Left ventricle myocardium inferior (tissue), 1 donor: Measurements from ENCODE around the gene BSG. TPM values are rescaled to one million over a fixed set of nuclear protein-coding genes. Genes with fewer than 3 reads are reported as not detected.
"Not testable (repeated sequence)": the region's sequence is repeated elsewhere in the genome, so short reads cannot be mapped to it uniquely, and the experiment has no call there.

Experiments used
- DNase-seq: peaks from one replicate; pipeline ENCODE4 v3.0.0-alpha.2; 2020
- H3K27ac ChIP-seq: fragments of 200-600 bp; replicated peaks from 2 replicates; pipeline ENCODE4 v1.8.0; 2021
- H3K27me3 ChIP-seq: fragments of 200-600 bp; 2 replicates; pipeline ENCODE4 v1.8.0; 2021; ENCODE audit warnings: low read depth
- H3K36me3 ChIP-seq: fragments of 200-600 bp; 2 replicates; pipeline ENCODE4 v1.8.0; 2021
- H3K4me1 ChIP-seq: fragments of 200-600 bp; 2 replicates; pipeline ENCODE4 v1.8.0; 2021
- H3K4me3 ChIP-seq: fragments of 200-600 bp; 2 replicates; pipeline ENCODE4 v1.8.0; 2021; ENCODE audit warnings: mild to moderate bottlenecking, moderate library complexity
- H3K9me3 ChIP-seq: fragments of 200-600 bp; replicated peaks from 2 replicates; pipeline ENCODE4 v1.8.0; 2021
- intact Hi-C: fragments of 100-400 bp; cut with micrococcal nuclease; formaldehyde crosslinking; loops from one replicate; pipeline ENCODE4 v1.11.0; 2022
- total RNA-seq: library from RNA; stranded (reverse); fragmentation: NEBNext Ultra II Directional; extraction: Animal tissue kit (Norgen Biotek cat#: 25700); gene quantifications from one replicate; pipeline ENCODE4 v1.2.1, GENCODE V29; 2021
- TF ChIP-seq, protein P1 (sequence below): fragments of 200-600 bp; IDR thresholded peaks from 2 replicates; pipeline ENCODE4 v1.8.0; 2021; ENCODE audit warnings: antibody characterized with exemption, mild to moderate bottlenecking, borderline replicate concordance
- donor health status: DM: no; HTN: yes; CAD: no; lungs with severe emphysema.

Gene BSG
- total RNA-seq, 1 donor from 2014 or later = 1,533 TPM

DNA sequence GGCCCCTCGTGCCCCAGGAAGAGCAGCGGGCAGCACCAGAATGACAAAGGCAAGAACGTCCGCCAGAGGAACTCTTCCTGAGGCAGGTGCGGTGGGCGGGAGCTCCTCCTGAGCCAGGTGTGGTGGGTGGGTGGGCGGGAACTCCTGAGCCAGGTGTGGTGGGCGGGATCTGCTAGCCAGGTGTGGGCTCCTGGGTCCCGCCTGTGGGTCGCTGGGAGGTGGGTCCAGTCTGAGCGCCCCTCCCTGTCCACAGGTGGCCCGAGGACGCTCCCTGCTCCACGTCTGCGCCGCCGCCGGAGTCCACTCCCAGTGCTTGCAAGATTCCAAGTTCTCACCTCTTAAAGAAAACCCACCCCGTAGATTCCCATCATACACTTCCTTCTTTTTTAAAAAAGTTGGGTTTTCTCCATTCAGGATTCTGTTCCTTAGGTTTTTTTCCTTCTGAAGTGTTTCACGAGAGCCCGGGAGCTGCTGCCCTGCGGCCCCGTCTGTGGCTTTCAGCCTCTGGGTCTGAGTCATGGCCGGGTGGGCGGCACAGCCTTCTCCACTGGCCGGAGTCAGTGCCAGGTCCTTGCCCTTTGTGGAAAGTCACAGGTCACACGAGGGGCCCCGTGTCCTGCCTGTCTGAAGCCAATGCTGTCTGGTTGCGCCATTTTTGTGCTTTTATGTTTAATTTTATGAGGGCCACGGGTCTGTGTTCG, 10.3 kb downstream of the BSG start:
- no peak overlapping the region for H3K4me3 ChIP-seq
- peaks cover 70% of the 10 kb centered on the region for H3K4me1 ChIP-seq
- H3K9me3 ChIP-seq = no peaks in the 10 kb centered on the region
- no peak for DNase-seq
- TF ChIP-seq, protein P1, sequence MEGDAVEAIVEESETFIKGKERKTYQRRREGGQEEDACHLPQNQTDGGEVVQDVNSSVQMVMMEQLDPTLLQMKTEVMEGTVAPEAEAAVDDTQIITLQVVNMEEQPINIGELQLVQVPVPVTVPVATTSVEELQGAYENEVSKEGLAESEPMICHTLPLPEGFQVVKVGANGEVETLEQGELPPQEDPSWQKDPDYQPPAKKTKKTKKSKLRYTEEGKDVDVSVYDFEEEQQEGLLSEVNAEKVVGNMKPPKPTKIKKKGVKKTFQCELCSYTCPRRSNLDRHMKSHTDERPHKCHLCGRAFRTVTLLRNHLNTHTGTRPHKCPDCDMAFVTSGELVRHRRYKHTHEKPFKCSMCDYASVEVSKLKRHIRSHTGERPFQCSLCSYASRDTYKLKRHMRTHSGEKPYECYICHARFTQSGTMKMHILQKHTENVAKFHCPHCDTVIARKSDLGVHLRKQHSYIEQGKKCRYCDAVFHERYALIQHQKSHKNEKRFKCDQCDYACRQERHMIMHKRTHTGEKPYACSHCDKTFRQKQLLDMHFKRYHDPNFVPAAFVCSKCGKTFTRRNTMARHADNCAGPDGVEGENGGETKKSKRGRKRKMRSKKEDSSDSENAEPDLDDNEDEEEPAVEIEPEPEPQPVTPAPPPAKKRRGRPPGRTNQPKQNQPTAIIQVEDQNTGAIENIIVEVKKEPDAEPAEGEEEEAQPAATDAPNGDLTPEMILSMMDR = no peak
- intact Hi-C loops = no loop called here
- H3K27me3 ChIP-seq = peaks cover 21% of the 10 kb centered on the region
- H3K36me3 ChIP-seq = peaks cover 52% of the 10 kb centered on the region
- peak overlapping the region; percentile 60 for H3K27ac ChIP-seq

DNA sequence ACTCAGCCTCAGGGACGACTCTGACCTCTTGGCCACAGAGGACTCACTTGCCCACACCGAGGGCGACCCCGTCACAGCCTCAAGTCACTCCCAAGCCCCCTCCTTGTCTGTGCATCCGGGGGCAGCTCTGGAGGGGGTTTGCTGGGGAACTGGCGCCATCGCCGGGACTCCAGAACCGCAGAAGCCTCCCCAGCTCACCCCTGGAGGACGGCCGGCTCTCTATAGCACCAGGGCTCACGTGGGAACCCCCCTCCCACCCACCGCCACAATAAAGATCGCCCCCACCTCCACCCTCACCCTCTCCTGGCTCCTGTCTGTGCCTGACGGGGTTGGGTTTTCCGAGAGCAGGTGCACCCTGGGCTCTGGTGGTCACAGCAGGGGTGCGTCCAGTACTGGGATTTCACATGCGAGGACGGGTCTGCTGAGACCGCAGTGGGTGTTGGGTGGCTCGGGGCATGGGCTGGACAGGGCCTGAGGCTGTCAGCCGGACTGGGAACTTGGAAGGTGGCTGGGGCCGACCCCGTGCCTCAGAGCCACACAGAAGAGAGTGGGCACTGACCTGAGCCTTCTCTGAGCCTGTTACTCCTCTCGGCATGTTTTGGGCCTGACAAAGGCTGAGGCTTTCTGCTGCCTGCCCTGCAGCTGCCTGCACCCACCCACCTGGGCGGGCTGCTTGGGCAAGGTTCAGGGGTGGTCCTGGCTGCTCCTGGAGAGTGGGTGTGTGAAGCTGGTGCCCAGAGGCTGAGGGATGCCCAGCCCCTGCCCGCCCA, 11.0 kb downstream of the BSG start:
- H3K27ac ChIP-seq = peak overlapping the region; percentile 60
- peaks cover 70% of the 10 kb centered on the region for H3K4me1 ChIP-seq
- peaks cover 46% of the 10 kb centered on the region for H3K36me3 ChIP-seq
- TF ChIP-seq, protein P1 = no peak
- intact Hi-C loops = no loop called here
- peaks cover 28% of the 10 kb centered on the region for H3K27me3 ChIP-seq
- H3K9me3 ChIP-seq = no peaks in the 10 kb centered on the region
- H3K4me3 ChIP-seq = no peak overlapping the region
- no peak for DNase-seq

DNA sequence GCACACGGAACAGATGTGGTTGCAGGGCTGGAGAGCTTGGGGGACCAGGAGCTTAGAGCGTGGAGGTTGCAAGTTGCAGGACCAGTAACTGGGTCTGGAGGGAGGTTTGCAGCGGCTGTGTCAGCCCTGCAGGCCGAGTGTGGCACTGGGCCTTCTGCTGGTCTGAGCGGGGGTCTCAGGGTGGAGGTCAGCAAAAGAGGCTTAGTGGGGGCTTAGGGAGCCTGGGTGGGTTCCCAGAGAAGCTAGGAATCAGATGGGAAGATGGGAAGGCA, 11.5 kb downstream of the BSG start:
- Histone ChIP-seq H3K4me1 (peaks cover 70% of the 10 kb centered on the region), H3K9me3 (no peaks in the 10 kb centered on the region), H3K27ac (peak overlapping the region; percentile 60), H3K27me3 (peaks cover 34% of the 10 kb centered on the region), H3K4me3 (no peak overlapping the region), H3K36me3 (peaks cover 45% of the 10 kb centered on the region)
- DNase-seq = no peak
- intact Hi-C loops = no loop called here
- TF ChIP-seq, protein P1 = no peak

DNA sequence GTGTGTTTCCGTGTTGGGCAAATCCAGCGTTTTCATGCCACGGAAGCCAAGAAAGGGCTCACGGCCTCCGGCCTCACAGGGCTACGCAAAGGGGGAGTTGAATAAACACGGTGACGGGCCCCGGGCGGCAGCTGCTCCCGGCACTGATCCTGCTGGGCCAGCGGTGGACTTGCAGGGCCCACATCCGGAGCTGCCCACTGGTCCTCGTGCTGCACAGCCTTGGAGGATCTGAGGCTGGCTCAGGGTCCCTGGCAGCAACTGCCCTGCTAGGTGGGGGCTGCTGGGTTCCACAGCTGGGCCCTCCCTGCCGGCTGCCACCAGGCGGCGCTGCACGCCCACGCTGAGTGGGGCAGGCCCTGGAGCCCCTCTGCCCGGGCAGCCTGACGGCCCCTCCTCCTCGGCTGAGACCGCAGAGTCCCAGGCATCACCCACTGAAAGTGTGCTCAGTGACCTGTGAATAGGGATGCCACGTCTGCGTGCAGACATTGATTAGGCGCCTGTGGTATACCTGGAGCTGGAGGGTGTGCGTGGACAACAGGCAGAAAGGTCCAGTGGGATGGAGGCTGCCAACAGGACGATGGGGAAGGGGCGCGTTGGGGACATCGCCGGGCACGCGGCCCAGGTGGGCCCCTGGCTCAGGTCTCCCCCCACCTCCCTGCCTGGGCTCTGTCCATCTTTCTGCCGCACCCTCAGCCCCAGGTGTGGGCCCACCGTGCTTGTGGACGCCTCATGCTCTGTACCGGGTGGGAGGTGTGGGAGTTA, 12.0 kb downstream of the BSG start:
- Histone ChIP-seq H3K4me3 (no peak overlapping the region), H3K27me3 (peaks cover 39% of the 10 kb centered on the region), H3K36me3 (peaks cover 43% of the 10 kb centered on the region), H3K9me3 (no peaks in the 10 kb centered on the region), H3K4me1 (peaks cover 70% of the 10 kb centered on the region), H3K27ac (peak overlapping the region; percentile 60)
- peak; percentile 56 for DNase-seq
- TF ChIP-seq, protein P1 = peak; percentile 89
- intact Hi-C loops = no loop called here

DNA sequence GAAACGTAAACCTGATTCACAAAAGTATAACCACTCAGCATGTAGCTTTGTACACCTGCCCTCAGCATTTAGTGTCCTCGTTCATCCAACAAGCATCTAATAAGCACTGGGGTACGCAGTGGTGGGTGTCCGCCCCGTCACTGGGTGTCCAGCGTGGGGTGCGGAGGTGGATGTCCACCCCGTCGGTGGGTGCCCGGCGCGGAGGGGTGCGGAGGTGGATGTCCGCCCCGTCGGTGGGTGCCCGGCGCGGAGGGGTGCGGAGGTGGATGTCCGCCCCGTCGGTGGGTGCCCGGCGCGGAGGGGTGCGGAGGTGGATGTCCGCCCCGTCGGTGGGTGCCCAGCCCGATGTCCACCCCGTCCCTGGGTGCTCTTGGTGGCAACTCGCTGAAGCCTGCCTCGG, 12.8 kb downstream of the BSG start:
- H3K4me3 ChIP-seq, H3K9me3 ChIP-seq, intact Hi-C loops, H3K27ac ChIP-seq, DNase-seq: not testable (repeated sequence)
- Histone ChIP-seq H3K27me3 (peaks cover 40% of the 10 kb centered on the region), H3K36me3 (peaks cover 35% of the 10 kb centered on the region), H3K4me1 (peaks cover 64% of the 10 kb centered on the region)
